Measurements from ENCODE around the gene RTN4. TPM values are rescaled to one million over a fixed set of nuclear protein-coding genes. Genes with fewer than 3 reads are reported as not detected.

The RTN4 gene
- total RNA-seq, 2 donors from 2014 or later: 190 to 249 TPM

DNA sequence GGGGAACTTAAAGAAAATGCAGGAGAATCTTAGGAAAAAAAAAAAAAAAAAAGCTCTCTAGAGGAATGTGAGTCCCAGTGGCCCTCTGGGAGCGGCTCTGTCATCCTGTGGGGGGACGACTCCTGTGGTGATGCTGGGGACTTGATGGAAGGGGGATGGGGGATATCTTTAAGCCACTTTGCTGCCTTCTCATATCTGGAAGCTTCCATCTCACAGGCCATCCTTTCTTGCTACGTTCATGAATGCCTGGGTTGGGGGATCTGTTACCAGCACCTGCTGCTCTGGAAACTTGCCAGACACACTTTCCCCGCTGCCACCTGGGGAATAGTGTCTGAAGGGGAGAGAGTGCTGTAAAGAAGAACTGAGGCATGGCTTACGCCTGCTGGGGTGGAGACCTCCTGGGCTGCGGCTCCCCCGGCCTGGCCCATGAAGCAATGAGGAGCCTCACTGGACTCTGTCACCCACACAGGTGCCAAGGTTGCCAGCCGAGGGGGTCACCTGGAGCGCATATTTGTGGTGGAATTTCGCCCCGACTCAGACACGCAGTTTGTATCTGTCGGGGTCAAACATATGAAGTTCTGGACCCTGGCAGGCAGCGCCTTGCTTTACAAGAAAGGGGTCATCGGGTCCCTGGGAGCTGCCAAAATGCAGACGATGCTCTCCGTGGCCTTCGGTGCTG, 92.8 kb downstream of the RTN4 start:
- no peak for DNase-seq (ENCODE audit: low spot score)
- TF ChIP-seq, protein P1, sequence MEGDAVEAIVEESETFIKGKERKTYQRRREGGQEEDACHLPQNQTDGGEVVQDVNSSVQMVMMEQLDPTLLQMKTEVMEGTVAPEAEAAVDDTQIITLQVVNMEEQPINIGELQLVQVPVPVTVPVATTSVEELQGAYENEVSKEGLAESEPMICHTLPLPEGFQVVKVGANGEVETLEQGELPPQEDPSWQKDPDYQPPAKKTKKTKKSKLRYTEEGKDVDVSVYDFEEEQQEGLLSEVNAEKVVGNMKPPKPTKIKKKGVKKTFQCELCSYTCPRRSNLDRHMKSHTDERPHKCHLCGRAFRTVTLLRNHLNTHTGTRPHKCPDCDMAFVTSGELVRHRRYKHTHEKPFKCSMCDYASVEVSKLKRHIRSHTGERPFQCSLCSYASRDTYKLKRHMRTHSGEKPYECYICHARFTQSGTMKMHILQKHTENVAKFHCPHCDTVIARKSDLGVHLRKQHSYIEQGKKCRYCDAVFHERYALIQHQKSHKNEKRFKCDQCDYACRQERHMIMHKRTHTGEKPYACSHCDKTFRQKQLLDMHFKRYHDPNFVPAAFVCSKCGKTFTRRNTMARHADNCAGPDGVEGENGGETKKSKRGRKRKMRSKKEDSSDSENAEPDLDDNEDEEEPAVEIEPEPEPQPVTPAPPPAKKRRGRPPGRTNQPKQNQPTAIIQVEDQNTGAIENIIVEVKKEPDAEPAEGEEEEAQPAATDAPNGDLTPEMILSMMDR (IDR thresholded peaks at IDR 0.05): no peak
- TF ChIP-seq POLR2AphosphoS5 (IDR thresholded peaks at IDR 0.05) (no peak), POLR2A (IDR thresholded peaks at IDR 0.05) (no peak)
- Histone ChIP-seq H3K4me3 (no peak overlapping the region), H3K4me1 (replicated peaks) (peaks cover 10% of the 10 kb centered on the region), H3K27ac (no peak overlapping the region), H3K27me3 (replicated peaks; ENCODE audit: insufficient read depth) (no peaks in the 10 kb centered on the region), H3K9me3 (no peaks in the 10 kb centered on the region), H3K36me3 (no peaks in the 10 kb centered on the region)
- intact Hi-C loops (cut with DNase I): no loop called here
- WGBS: 94% methylated on average over 18 of the region's 18 CpGs

DNA sequence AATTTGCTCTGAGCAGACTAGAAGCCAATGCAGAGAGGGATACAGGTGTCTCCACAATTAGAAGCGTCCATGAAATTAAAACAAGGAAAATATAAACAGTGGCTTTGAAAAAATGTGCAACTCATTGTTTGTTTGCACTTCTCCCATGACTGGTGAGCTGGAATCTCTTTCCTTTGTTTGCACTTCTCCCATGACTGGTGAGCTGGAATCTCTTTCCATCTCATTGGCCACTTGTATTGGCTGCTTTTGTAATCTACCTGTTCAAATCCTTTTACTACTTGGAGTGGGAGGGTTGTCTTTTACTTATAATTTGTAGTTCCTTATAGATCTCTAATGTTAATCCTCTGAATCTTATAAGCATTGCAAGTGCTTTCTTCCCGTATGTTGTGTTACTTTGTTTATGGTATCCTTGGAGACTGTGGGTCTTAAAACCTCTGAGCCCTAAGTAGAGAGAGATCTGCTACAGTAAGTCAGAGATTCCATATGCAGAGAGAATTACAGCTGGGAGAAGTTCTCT, 94.1 kb downstream of the RTN4 start:
- no peak overlapping the region for H3K4me3 ChIP-seq
- no peaks in the 10 kb centered on the region for H3K9me3 ChIP-seq
- 48% methylated on average over 2 of the region's 2 CpGs for WGBS
- DNase-seq (ENCODE audit: low spot score): peak; percentile 33
- peaks cover 11% of the 10 kb centered on the region for H3K4me1 ChIP-seq (replicated peaks)
- peak overlapping the region; percentile 24 to 39 for H3K27ac ChIP-seq
- no peaks in the 10 kb centered on the region for H3K36me3 ChIP-seq
- TF ChIP-seq POLR2AphosphoS5 (IDR thresholded peaks at IDR 0.05): peak; percentile 66
- no peak for TF ChIP-seq POLR2A (IDR thresholded peaks at IDR 0.05)
- TF ChIP-seq, protein P1 (IDR thresholded peaks at IDR 0.05): no peak
- intact Hi-C loops (cut with DNase I): no loop called here
- no peaks in the 10 kb centered on the region for H3K27me3 ChIP-seq (replicated peaks; ENCODE audit: insufficient read depth)

DNA sequence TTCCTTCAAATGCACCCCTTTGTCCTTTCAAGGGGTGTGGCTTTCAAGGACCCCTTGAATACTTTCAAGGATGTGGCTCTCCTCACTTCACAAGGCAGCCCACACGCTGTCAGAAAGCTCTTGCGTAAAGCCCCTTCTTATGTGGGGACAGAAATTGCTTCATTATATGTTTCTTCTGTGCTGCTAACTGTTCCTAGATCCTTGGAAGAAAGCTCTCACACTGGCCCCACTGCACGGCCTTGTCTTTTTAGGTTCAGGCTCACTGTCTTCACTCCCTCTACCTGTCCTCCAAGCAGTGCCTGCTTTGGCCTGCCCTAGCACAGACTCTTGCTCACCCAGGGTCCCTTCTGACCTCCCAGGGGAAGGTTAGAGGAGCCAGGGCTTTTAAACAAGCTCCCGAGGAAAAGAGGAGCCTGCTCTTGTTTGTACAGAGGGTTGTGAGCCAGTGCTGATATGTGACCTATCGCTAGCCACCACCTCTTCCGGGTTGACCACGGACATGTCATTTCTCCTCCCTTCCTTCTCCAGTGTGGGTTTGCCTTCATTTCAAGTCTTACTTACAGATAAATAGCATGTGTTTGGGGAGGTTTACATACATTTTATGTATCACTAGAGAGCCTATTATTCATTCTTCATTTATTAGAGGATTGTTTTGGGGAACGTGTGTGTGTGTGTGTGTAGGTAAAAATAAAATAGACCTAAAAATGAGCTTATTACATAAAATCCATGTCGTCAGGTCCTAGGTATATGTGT, 94.7 kb downstream of the RTN4 start:
- Histone ChIP-seq H3K4me1 (replicated peaks) (peaks cover 11% of the 10 kb centered on the region), H3K36me3 (no peaks in the 10 kb centered on the region), H3K4me3 (no peak overlapping the region), H3K27ac (peak overlapping the region in 1 of 2 donors; percentile 39), H3K9me3 (no peaks in the 10 kb centered on the region), H3K27me3 (replicated peaks; ENCODE audit: insufficient read depth) (no peaks in the 10 kb centered on the region)
- no peak for DNase-seq (ENCODE audit: low spot score)
- intact Hi-C loops (cut with DNase I): no loop called here
- TF ChIP-seq, protein P1 (IDR thresholded peaks at IDR 0.05): no peak
- no peak for TF ChIP-seq POLR2AphosphoS5 (IDR thresholded peaks at IDR 0.05)
- TF ChIP-seq POLR2A (IDR thresholded peaks at IDR 0.05): no peak
- 69% methylated on average over 9 of the region's 9 CpGs for WGBS

DNA sequence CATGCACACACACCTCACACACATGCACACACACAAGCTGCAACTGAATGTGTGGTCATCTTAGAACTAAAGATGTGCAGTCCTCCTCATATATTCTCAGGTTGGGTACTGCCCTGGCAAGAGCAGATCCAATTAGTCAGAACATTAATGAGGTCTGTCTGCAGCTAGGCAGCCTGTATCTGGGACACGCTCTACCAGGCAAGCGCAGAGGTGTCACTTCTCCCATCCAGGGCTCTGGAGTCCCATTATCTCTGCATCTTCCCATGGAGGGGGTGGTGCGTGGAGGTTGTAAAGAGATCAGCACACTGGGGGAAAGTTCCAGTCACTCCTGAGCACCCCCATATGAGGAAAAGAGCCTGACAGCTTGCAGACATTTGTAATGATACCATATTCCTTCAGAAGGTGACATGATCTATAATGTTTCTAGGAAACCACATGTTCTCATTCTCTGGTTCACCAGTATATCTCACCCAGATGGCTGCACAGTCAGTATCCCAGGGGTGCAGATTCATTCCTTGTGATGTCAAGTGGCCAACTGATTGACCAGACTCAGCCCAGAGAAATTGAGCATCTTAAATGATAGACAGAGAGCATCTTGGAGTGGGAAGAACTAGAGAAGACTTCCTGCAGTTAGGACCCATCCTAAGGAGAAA, 95.4 kb downstream of the RTN4 start:
- Histone ChIP-seq H3K4me1 (replicated peaks) (peaks cover 11% of the 10 kb centered on the region), H3K4me3 (no peak overlapping the region), H3K27ac (no peak overlapping the region), H3K27me3 (replicated peaks; ENCODE audit: insufficient read depth) (no peaks in the 10 kb centered on the region), H3K36me3 (no peaks in the 10 kb centered on the region), H3K9me3 (no peaks in the 10 kb centered on the region)
- DNase-seq (ENCODE audit: low spot score): no peak
- WGBS: 95% methylated on average over 3 of the region's 3 CpGs
- TF ChIP-seq POLR2AphosphoS5 (IDR thresholded peaks at IDR 0.05) (no peak), POLR2A (IDR thresholded peaks at IDR 0.05) (no peak)
- TF ChIP-seq, protein P1 (IDR thresholded peaks at IDR 0.05): no peak
- intact Hi-C loops (cut with DNase I): no loop called here

Data from prostate gland (tissue), 2 donors.